Activated CD4-positive, alpha-beta T cell treated with anti-CD3 and anti-CD28 coated beads, Interleukin-2, amount 50 U/mL, for 16 hours (primary cell): ENCODE data around the gene ZDHHC14.

Experiments
- DNase-seq: peaks from one replicate; pipeline ENCODE4 v3.0.0-alpha.2; 2020

The ZDHHC14 gene

GRCh38 chr6:157652601-157653363, 271.8 kb downstream of the ZDHHC14 start:
- DNase-seq: no peak

- DNase-seq: no peak
Measured at GRCh38 chr6:157653521-157653920, 272.5 kb downstream of the ZDHHC14 start.

DNA sequence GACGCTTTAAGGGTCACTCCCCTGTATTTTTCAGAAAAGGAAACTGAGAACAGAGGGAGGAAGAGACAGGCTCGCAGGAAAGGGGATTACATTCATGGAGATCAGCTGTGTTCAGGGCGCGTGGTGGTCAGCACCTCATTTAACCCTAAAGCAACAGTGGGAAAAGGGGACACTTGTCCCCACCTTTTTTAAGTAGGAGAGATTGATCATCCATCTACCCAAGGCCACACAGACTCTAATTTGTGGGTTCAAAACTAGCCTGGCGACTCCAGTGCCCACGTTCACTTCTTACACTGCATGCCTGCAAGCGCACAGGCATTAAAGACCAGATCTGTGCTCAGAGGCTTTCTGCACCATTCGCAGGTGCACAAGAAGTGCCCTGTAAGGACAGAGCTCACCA, 274.1 kb downstream of the ZDHHC14 start:
- DNase-seq: no peak

DNA sequence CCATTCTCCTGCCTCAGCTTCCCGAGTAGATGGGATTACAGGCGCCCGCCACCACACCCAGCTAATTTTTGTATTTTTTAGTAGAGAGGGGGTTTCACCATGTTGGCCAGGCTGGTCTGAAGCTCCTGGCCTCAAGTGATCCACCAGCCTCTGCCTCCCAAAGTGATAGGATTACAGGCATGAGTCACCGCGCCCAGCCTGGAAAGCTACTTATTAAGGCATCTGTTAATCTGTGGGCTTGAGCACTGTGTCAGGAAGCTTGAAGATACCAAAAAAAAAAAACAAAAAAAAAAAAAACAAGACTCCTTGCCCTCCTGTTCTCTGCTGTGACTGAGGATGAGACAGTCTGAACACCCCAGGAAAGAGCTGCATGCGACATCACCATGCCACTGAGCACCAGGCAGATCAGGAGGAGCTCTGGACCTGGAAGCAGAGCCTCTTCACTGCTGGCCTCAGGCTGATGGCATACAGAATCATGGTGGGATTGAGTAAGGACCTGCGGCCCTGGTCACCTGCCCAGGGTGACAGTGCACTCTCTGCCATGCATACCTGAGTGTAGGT, 275.5 kb downstream of the ZDHHC14 start:
- no peak for DNase-seq

GRCh38 chr6:157657754-157658153, 276.8 kb downstream of the ZDHHC14 start:
- no peak for DNase-seq

GRCh38 chr6:157658301-157658700, 277.3 kb downstream of the ZDHHC14 start:
- no peak for DNase-seq

- no peak for DNase-seq
Measured at GRCh38 chr6:157659536-157660271, 278.7 kb downstream of the ZDHHC14 start.

DNA sequence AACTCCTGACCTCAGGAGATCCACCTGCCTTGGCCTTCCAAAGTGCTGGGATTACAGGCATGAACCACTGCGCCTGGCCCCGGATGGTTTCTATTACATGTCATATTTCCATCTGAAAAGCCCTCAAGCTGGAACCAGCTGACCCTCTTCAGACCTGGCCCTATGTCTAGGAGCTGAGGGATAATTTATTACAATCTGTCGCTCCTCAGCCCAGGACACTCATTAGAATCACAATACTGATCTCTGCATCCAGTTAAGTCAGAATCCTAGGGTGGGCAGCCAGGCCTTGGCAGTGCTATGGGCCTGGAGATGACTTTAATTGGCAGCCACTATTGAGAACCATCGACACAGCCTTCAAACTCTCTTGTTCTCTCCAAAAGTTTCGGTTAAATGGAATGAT, 279.4 kb downstream of the ZDHHC14 start:
- DNase-seq: no peak

DNA sequence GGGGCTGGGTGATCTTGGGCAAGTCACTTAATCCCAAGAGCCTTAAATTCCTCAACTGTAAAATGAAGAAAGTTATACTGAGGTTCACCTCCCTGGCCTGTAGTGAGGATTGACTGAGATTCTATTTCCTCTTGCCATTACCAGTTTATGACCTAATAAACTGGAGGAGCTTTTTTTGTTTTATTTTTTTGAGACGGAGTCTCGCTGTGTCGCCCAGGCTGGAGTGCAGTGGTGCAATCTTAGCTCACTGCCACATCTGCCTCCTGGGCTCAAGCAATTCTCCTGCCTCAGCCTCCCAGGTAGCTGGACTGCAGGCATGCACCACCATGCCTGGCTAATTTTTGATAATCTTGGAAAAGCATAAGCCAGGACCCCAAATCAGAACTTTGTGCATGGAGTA, 280.7 kb downstream of the ZDHHC14 start:
- DNase-seq: no peak

GRCh38 chr6:157663261-157663660, 282.3 kb downstream of the ZDHHC14 start:
- DNase-seq: no peak

- no peak for DNase-seq
Measured at GRCh38 chr6:157665180-157665579, 284.2 kb downstream of the ZDHHC14 start.

- no peak for DNase-seq
Measured at GRCh38 chr6:157666729-157667128, 285.7 kb downstream of the ZDHHC14 start.

GRCh38 chr6:157667211-157668008, 286.4 kb downstream of the ZDHHC14 start:
- peak; percentile 66 for DNase-seq

DNA sequence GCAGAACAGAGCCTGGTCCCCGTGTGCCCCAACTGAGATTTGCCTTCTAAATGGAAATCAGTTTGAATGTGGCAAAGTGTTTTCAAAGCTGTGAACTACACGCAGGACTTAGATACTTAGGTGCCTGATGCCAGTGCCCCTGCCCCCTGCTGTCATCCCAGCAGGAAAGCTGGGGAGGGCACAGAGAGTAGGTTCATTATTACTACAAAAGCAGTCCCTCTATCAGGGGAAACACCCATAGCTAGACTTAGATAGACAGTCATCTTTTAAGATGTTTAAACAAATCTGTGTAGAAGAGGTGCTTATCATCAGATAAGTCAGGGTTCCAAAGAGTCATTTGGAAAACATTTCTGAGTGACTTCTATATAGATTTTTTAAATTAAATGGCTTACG, 287.0 kb downstream of the ZDHHC14 start:
- DNase-seq: no peak

- no peak for DNase-seq
Measured at GRCh38 chr6:157668713-157669112, 287.7 kb downstream of the ZDHHC14 start.

- no peak for DNase-seq
Measured at GRCh38 chr6:157669323-157669722, 288.3 kb downstream of the ZDHHC14 start.

- DNase-seq: no peak
Measured at GRCh38 chr6:157669747-157670216, 288.8 kb downstream of the ZDHHC14 start.

DNA sequence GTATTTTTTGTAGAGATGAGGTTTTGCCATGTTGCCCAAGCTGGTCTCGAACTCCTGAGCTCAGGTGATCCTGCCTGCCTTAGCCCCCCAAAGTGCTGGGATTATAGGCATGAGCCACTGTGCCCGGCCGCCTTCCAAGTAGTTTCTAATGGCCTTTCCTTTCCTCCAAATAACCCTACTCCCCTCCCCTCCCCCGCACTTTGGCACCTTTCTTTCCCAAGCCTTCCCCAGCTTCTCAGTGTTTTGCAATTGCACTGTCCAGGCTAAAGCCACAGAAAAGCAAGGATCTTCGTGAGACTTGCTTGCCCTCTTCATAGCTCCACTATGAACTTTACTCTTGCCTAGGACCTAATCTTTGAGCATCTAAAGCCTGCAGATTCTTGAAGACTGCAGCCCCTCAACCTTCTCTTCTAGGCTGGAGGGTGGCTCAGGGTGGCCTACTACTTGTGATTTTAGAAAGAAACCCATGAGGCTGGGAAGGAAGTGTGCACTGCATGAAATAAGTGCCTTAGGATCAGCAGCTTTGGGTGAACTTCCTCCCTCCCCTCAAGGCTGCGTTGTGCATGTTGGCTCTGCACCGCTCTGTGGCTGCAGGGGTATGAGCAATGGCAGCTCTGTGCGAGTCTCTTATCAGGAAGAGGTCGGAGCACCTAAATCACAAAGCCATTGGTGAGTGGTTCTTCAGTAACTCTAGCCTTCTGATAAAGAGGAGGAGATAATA, 289.6 kb downstream of the ZDHHC14 start:
- no peak for DNase-seq

DNA sequence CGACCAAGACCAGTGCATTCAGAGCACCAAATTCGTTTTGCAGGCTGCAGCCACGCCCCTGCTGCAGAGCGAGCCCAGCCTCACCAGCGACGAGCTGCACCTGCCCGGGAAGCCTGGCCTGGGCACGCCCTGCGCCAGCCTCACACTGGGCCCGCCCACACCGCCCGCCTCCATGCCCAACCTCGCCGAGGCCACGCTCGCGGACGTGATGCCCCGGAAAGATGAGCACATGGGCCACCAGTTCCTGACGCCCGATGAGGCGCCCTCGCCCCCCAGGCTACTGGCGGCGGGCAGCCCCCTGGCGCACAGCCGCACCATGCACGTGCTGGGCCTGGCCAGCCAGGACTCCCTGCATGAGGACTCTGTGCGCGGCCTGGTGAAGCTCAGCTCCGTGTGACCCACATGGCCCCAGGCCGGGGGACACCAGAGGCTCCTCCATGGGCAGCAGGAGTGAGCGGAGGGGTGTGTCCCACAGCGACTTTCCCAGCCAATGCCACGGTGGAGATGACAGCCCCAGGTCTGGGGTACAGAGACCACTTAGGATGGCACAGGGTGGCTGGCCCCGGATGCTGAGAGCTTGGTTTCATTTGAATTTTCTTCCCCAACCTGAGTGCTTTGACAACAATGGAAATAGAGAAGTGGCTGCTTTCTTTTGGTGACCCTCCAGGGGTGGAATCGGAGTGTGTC, 291.9 kb downstream of the ZDHHC14 start:
- no peak for DNase-seq

DNA sequence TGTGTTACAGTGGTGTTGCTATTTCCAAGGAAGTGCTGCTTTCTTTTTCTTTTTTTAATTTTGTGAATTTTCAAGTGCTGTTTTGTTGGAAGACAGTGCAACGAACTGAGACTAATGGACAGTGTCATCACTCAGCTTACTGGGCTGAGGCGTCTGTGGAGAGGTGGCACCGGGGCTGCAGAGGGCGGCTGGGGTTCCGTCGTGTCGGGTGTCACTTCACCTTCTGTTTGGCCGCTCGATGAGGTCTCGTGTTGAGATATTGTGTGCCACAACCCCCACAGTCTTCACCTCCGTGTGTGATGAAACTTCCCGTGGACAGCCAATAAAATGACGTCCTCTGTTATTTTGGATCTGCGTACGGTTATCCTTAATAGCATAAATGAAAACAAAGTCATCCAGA, 292.6 kb downstream of the ZDHHC14 start:
- DNase-seq: no peak

- DNase-seq: no peak
Measured at GRCh38 chr6:157674061-157674460, 293.1 kb downstream of the ZDHHC14 start.

GRCh38 chr6:157675831-157676230, 294.8 kb downstream of the ZDHHC14 start:
- no peak for DNase-seq
